ENCODE data around the gene SSH2.

SSH2 gene

GRCh38 chr17:29764217-29764616, 165.8 kb downstream of the SSH2 start:
- no peak overlapping the region for H3K27ac ChIP-seq (ENCODE audit: extremely low read depth, low read depth, low read length)
- peaks cover 26% of the 10 kb centered on the region for H3K4me1 ChIP-seq (ENCODE audit: control insufficient read depth, insufficient read depth, low read length)
- POLR2A ChIA-PET = no interaction called here
- H3K4me3 ChIP-seq (ENCODE audit: low read depth, low read length) = no peak overlapping the region
- CTCF ChIA-PET = interaction anchor here (0.9 to 3.2 kb wide), 3 partner anchors 15 to 329 kb away, joined by 5 to 9 read pairs (median 7); no protein-coding TSS in a partner anchor
- H3K9me3 ChIP-seq (ENCODE audit: control insufficient read depth, insufficient read depth, low read depth, low read length) = no peaks in the 10 kb centered on the region
- TF ChIP-seq PRDM6 (tag by site-specific recombination; IDR thresholded peaks at IDR 0.05) (peak; percentile 78), ZNF571 (tag by site-specific recombination; IDR thresholded peaks at IDR 0.05) (no peak)
- no peaks in the 10 kb centered on the region; a peak in 1 of 3 replicates for H3K36me3 ChIP-seq (ENCODE audit: control insufficient read depth in 2 of 2, insufficient read depth in 1 of 2, low read length in 2 of 2)

- Histone ChIP-seq H3K27ac (ENCODE audit: extremely low read depth, low read depth, low read length) (no peak overlapping the region), H3K4me3 (ENCODE audit: low read depth, low read length) (no peak overlapping the region), H3K9me3 (ENCODE audit: control insufficient read depth, insufficient read depth, low read depth, low read length) (no peaks in the 10 kb centered on the region), H3K36me3 (ENCODE audit: control insufficient read depth in 2 of 2, insufficient read depth in 1 of 2, low read length in 2 of 2) (no peaks in the 10 kb centered on the region; a peak in 1 of 3 replicates), H3K4me1 (ENCODE audit: control insufficient read depth, insufficient read depth, low read length) (peaks cover 26% of the 10 kb centered on the region)
- POLR2A ChIA-PET = no interaction called here
- TF ChIP-seq ZNF639 (tag by site-specific recombination; IDR thresholded peaks at IDR 0.05) (no peak), ZNF280C (tag by site-specific recombination; IDR thresholded peaks at IDR 0.05) (no peak), ZNF510 (tag by site-specific recombination; IDR thresholded peaks at IDR 0.05; ENCODE audit: insufficient replicate concordance) (no peak), ZNF335 (tag by site-specific recombination; conservative IDR thresholded peaks at IDR 0.05) (peak; percentile 81), GLIS1 (tag by site-specific recombination; IDR thresholded peaks at IDR 0.05) (peak; percentile 33; the same call in 1 of the 2 replicates), ZNF174 (tag by site-specific recombination; IDR thresholded peaks at IDR 0.05) (no peak), WT1 (tag by site-specific recombination; IDR thresholded peaks at IDR 0.05) (no peak), ZNF184 (tag by site-specific recombination; IDR thresholded peaks at IDR 0.05) (no peak)
- CTCF ChIA-PET = interaction anchor here (0.6 to 3.2 kb wide), 5 partner anchors 14 to 330 kb away, joined by 3 to 9 read pairs (median 5); no protein-coding TSS in a partner anchor
Observed at GRCh38 chr17:29763273-29763672, 166.8 kb downstream of the SSH2 start.

GRCh38 chr17:29761040-29761761, 168.8 kb downstream of the SSH2 start:
- peaks cover 22% of the 10 kb centered on the region for H3K4me1 ChIP-seq (ENCODE audit: control insufficient read depth, insufficient read depth, low read length)
- CTCF ChIA-PET = interaction anchor here (0.6 to 2.4 kb wide), 7 partner anchors 10 to 168 kb away, joined by 3 to 17 read pairs (median 3); no protein-coding TSS in a partner anchor
- POLR2A ChIA-PET = interaction anchor here (0.6 to 3.0 kb wide), 7 partner anchors 14 to 377 kb away, joined by 3 to 11 read pairs (median 3); partner anchors contain the start of gene CORO6
- H3K27ac ChIP-seq (ENCODE audit: extremely low read depth, low read depth, low read length) = peak overlapping the region; percentile 81
- peaks cover 0 to 3% of the 10 kb centered on the region in 2 experiments; a peak in 1 of 3 replicates for H3K36me3 ChIP-seq (ENCODE audit: control insufficient read depth in 2 of 2, insufficient read depth in 1 of 2, low read length in 2 of 2)
- peak overlapping the region; percentile 86 for H3K4me3 ChIP-seq (ENCODE audit: low read depth, low read length)
- H3K9me3 ChIP-seq (ENCODE audit: control insufficient read depth, insufficient read depth, low read depth, low read length) = no peaks in the 10 kb centered on the region
- TF ChIP-seq PRDM6 (tag by site-specific recombination; IDR thresholded peaks at IDR 0.05) (no peak), TRIM28 (IDR thresholded peaks at IDR 0.05; ENCODE audit: borderline replicate concordance, low read length) (no peak), ZNF544 (tag by site-specific recombination; IDR thresholded peaks at IDR 0.05) (no peak), ZNF639 (tag by site-specific recombination; IDR thresholded peaks at IDR 0.05) (no peak), ZNF629 (tag by site-specific recombination; IDR thresholded peaks at IDR 0.05) (no peak), ZNF114 (tag by site-specific recombination; IDR thresholded peaks at IDR 0.05) (no peak), ZNF701 (tag by site-specific recombination; IDR thresholded peaks at IDR 0.05) (no peak), ZNF626 (tag by site-specific recombination; IDR thresholded peaks at IDR 0.05) (no peak), ZNF585B (tag by site-specific recombination; IDR thresholded peaks at IDR 0.05) (no peak), ZFHX2 (tag by site-specific recombination; conservative IDR thresholded peaks at IDR 0.05) (peak; percentile 95), ZNF433 (tag by site-specific recombination; IDR thresholded peaks at IDR 0.05; ENCODE audit: low read depth) (no peak), ZBTB17 (tag by site-specific recombination; IDR thresholded peaks at IDR 0.05) (peak; percentile 93), SP2 (tag by site-specific recombination; IDR thresholded peaks at IDR 0.05) (peak; percentile 73)

Data from HEK293 (cell line).